ENCODE measurements around the gene LOXL3. TPM values are rescaled to one million over a fixed set of nuclear protein-coding genes. Genes with fewer than 3 reads are reported as not detected.
A peak's percentile ranks its signal among the peaks of the same experiment; 100 is the strongest.

LOXL3 gene
- total and polyA plus RNA-seq, 2 of the 8 experiments (the other 6 are each of a cell fraction or from before 2014, with no cell fraction given), result 22.4 to 27.2 TPM

- no peak overlapping the region for H2BK120ac ChIP-seq (replicated peaks; ENCODE audit: low read depth, low read length)
- H2BK12ac ChIP-seq (ENCODE audit: low read depth, low read length), result no peak overlapping the region
- DNase-seq (ENCODE audit: low read depth in 1 of 2, low spot score in 2 of 2) (no peak), FAIRE-seq (no peak)
- no peak overlapping the region; the same call in 1 of the 2 replicates for H2BK15ac ChIP-seq (ENCODE audit: low read length)
- H3K4me3 ChIP-seq (ENCODE audit: extremely low read depth in 1 of 4, insufficient read depth in 2 of 4, low read depth in 3 of 4, low read length in 4 of 4), result peak overlapping the region in 1 of 4 experiments; percentile 90; a peak in 1 of 8 replicates
- peaks cover 4 to 61% (median 31%) of the 10 kb centered on the region in 4 experiments for H3K27me3 ChIP-seq (replicated peaks in 1 of 4; ENCODE audit: control insufficient read depth in 3 of 4, extremely low read depth in 1 of 4, insufficient read depth in 3 of 4, low read length in 3 of 4)
- H3K79me2 ChIP-seq (ENCODE audit: control insufficient read depth in 1 of 2, insufficient read depth in 2 of 2, low read length in 2 of 2), result no peaks in the 10 kb centered on the region
- no peak overlapping the region for H3K9ac ChIP-seq (replicated peaks in 1 of 4; ENCODE audit: extremely low read depth in 1 of 4, low read depth in 3 of 4, low read length in 3 of 4)
- no peak overlapping the region for H3K18ac ChIP-seq (ENCODE audit: extremely low read depth, low read length)
- no peak overlapping the region for H3K23ac ChIP-seq (ENCODE audit: insufficient read length)
- POLR2A ChIA-PET (ENCODE audit: partially characterized antibody), result interaction anchor here (0.9 to 2.9 kb wide), 11 partner anchors 9 to 108 kb away, joined by 3 to 17 read pairs (median 4); partner anchors contain the start of genes AUP1, CCDC142, HTRA2 and LBX2
- H3K23me2 ChIP-seq (ENCODE audit: low read depth, low read length), result peaks cover 25% of the 10 kb centered on the region
- no peak overlapping the region for H4K5ac ChIP-seq (ENCODE audit: insufficient read length, low read depth, low read length)
- H3K36me3 ChIP-seq (ENCODE audit: control insufficient read depth in 2 of 4, insufficient read depth in 4 of 4, low read length in 3 of 4), result 0 out of 8 replicates have a peak, but pooled peaks cover 0 to 3% (median 0%) of the 10 kb centered on the region in 4 experiments
- 82% methylated on average over 7 of the region's 7 CpGs; no CpG with 5 or more reads in 1 of the 2 experiments for WGBS, 2 experiments (ENCODE audit: extremely low coverage in 1 of 2, insufficient coverage in 1 of 2, insufficient read length in 1 of 2, insufficient replicate concordance in 2 of 2, low coverage in 1 of 2, low lambda C conversion rate in 2 of 2, missing lambda C conversion rate in 1 of 2)
- peak overlapping the region; percentile 77 to 84 for H3K4me2 ChIP-seq (ENCODE audit: insufficient read depth in 1 of 2, low read depth in 2 of 2, low read length in 2 of 2)
- no peak overlapping the region for H2BK5ac ChIP-seq (ENCODE audit: low read depth, low read length)
- H4K8ac ChIP-seq (ENCODE audit: extremely low read depth, insufficient read depth, low read length), result no peak overlapping the region
- no peak overlapping the region for H2BK20ac ChIP-seq (ENCODE audit: low read length)
- no peak overlapping the region for H3K56ac ChIP-seq (replicated peaks; ENCODE audit: insufficient read length, low read depth, low read length)
- no peak overlapping the region for H2AFZ ChIP-seq (ENCODE audit: low read length)
- H3K9me3 ChIP-seq (ENCODE audit: insufficient read depth in 2 of 2, low read depth in 1 of 2, low read length in 1 of 2), result no peaks in the 10 kb centered on the region
- peaks cover 5 to 18% (median 8%) of the 10 kb centered on the region in 4 experiments for H3K4me1 ChIP-seq (replicated peaks in 1 of 4; ENCODE audit: control insufficient read depth in 3 of 4, insufficient read depth in 4 of 4, low read length in 3 of 4)
- peak overlapping the region; percentile 52 for H4K91ac ChIP-seq (replicated peaks; ENCODE audit: insufficient read length, low read length)
- no peak overlapping the region for H3K14ac ChIP-seq (ENCODE audit: insufficient read length)
- CTCF ChIA-PET (ENCODE audit: partially characterized antibody), result interaction anchor here (0.8 to 2.8 kb wide), 6 partner anchors 15 to 76 kb away, joined by 3 to 12 read pairs (median 4); no protein-coding TSS in a partner anchor
- H3K79me1 ChIP-seq (ENCODE audit: low read depth, low read length), result no peaks in the 10 kb centered on the region; the same call in 1 of the 2 replicates
- peaks cover 0 to 5% of the 10 kb centered on the region in 2 experiments for H4K20me1 ChIP-seq (replicated peaks in 1 of 2; ENCODE audit: control insufficient read depth in 1 of 2, insufficient read depth in 2 of 2, low read length in 2 of 2)
- peak overlapping the region; percentile 84; the same call in 1 of the 2 replicates for H2AK5ac ChIP-seq (ENCODE audit: low read depth, low read length)
- no peak overlapping the region for H3K27ac ChIP-seq (ENCODE audit: low read depth, low read length)
- H3K4ac ChIP-seq (replicated peaks; ENCODE audit: insufficient read length, low read depth, low read length), result no peak overlapping the region
- TF ChIP-seq ZNF274 (IDR thresholded peaks at IDR 0.05; ENCODE audit: borderline replicate concordance, extremely low read depth, low read length) (no peak), CTCF (IDR thresholded peaks at IDR 0.05; ENCODE audit: control extremely low read depth in 1 of 3, insufficient read depth in 1 of 3, low read depth in 1 of 3, low read length in 3 of 3) (no peak), CTBP2 (IDR thresholded peaks at IDR 0.05; ENCODE audit: borderline replicate concordance, insufficient read depth, insufficient read length, low read length) (no peak), SIX5 (IDR thresholded peaks at IDR 0.05; ENCODE audit: low read depth, low read length) (no peak), RFX5 (IDR thresholded peaks at IDR 0.05; ENCODE audit: borderline replicate concordance, low read depth, low read length) (no peak), YY1 (IDR thresholded peaks at IDR 0.05; ENCODE audit: low read depth, low read length) (no peak), RNF2 (IDR thresholded peaks at IDR 0.05; ENCODE audit: borderline replicate concordance, low read depth, low read length, missing control alignments, poor library complexity, severe bottlenecking) (no peak), JUN (IDR thresholded peaks at IDR 0.05; ENCODE audit: low read depth, low read length) (no peak), CHD2 (IDR thresholded peaks at IDR 0.05; ENCODE audit: low read length) (no peak), GTF2F1 (IDR thresholded peaks at IDR 0.05; ENCODE audit: borderline replicate concordance, low read depth, low read length) (no peak)
These were observed 3.5 kb downstream of the LOXL3 start for GRCh38 chr2:74550231-74550630.
